GM19328 (cell line): Measurements from ENCODE around the gene SCAANT1.
A peak's percentile ranks its signal among the peaks of the same experiment; 100 is the strongest.

Experiments used
- ATAC-seq: cut with Tn5 transposase; IDR thresholded peaks from one replicate; pipeline ENCODE4 v1.9.1; 2021; ENCODE audit warnings: mild to moderate bottlenecking, moderate library complexity; ENCODE audit not compliant: unreplicated experiment

SCAANT1 gene

DNA sequence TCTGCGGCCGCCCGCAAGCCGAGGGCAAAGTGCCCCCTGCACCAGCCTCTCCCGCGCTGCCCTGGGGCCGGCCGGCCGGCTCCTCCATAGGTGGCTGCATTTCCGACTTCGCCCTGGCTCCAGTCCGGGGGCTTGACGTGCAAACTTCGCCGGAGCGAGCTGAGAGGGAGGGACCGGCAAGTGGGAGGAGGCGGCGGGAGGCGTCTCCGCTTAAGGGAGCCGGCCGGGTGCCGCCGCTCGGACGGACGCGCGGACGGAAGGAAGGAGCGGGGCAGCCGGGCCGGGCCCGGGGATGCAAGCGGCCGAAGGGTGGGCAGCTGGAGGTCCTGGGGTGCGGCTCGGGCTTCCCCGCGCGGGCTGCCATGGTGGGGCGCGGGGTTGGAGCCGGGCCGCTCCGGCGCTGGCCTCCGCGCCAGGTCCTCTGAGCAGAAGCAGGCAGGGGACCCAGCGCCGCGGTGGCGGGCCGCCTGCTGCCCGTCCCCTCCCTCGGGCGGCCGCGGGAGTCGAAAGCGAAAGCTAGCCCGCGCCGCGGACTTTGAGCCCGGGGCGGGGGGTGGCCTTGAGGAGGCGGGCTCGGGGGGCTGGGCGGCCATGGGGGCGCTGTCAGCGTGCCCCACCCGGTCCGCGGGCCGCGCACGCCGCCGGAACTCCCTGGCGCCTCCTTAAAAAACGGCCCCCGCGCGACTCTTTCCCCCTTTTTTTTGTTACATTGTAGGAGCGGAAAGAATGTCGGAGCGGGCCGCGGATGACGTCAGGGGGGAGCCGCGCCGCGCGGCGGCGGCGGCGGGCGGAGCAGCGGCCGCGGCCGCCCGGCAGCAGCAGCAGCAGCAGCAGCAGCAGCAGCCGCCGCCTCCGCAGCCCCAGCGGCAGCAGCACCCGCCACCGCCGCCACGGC is at the start of gene SCAANT1:
Gene SCAANT1 (minus strand): TSS at position 511 of the 895 bp plus-strand sequence.
- peak; percentile 79 for ATAC-seq

DNA sequence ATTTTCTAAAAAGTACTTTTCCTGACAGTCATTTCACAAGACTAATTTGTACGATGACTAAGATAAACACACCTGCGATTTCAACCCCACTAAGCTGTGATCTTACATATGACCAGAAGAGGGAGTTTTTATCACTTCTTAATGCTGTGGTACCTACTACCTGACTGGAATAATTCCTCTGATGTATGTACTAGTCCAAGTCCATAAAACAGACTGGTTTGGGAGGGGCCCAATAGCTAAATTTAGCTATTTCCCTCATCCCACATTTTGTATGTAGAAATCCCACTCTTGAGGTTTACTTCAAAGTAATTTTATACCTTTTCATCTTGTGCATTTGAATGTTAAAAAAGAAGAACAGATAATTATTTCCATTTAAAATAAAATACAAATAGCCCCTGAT is 49.7 kb upstream of the SCAANT1 start:
- ATAC-seq = peak; percentile 78

DNA sequence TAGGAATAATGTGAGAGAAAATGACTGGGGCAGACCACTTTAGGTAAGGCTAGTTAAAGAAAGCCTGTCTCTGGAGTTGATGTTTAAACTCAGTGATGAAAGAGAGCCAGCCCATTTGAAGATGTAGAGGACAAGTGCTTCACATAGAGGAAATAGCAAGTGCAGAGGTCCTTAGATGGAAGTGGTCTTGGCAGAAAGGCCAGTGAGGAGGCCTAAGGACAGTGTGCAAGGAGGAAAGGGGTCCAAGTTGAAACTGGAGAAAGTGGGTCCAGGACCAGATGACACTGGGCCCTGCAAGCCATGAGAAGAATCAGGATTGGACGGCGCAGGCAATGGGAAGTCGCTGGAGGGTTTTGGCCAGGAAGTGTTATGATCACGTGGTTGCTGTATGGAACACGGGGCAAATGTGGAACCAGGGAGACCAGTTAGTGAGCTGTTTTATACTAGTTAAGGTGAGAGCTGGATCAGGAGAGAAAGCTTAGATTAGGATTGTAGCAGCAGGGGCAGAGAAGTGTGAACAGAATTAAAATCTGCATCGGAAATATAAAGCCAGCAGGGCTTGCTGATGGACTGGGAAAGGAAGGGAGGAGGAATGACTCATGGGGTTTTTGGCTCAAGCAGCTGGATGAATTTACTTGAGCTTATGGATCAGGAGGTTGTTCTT is 48.0 kb upstream of the SCAANT1 start:
- no peak for ATAC-seq

DNA sequence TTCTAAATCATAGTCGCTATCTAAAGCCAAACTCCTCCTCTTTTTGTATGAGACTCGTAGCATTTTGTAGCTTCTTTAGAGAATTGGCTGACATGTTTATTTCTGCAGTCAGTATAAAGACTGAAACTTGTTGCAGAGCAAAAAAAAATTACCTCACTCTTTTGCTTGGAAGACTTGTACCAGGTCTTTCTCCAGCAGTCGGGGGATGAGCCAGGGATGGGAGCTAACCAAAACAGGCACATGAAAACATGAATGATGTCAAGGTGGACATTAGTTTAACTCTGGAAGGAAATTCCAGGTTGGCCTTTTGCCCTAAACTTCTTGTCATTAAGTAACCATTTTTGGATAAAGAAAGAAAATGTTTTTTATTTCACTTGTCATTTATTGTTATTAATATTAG is 47.0 kb upstream of the SCAANT1 start:
- no peak for ATAC-seq

DNA sequence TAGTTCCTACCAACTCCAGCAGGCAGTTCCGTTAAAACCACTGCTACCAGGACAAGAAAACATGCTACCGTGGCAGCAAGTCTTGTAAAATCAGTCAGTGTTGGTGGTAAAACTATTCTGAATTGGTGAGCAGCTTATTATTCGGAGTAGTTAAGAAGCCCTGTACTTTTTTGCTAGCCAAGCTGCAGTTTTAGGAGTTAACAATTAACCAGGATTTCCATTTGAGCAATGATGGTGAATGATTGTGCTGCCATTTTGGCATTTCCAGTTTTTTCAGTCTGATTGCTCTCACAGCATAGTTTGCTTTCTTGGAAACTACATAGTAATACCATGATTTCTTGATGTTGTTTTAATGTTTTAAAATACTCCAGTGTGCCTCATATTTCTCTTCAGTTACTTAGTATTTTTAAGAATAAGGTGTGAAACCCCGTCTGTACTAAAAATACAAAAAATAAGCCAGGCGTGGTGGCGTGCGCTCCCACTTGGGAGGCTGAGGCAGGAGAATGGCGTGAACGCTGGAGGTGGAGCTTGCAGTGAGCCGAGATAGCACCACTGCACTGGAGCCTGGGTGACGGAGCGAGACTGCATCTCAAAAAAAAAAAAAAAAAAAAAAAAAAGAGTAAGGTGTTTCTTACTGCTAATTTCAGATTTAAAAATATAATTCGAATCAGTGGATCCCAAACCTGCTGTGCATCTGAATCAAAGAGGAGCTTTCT is 43.8 kb upstream of the SCAANT1 start:
- ATAC-seq = no peak

DNA sequence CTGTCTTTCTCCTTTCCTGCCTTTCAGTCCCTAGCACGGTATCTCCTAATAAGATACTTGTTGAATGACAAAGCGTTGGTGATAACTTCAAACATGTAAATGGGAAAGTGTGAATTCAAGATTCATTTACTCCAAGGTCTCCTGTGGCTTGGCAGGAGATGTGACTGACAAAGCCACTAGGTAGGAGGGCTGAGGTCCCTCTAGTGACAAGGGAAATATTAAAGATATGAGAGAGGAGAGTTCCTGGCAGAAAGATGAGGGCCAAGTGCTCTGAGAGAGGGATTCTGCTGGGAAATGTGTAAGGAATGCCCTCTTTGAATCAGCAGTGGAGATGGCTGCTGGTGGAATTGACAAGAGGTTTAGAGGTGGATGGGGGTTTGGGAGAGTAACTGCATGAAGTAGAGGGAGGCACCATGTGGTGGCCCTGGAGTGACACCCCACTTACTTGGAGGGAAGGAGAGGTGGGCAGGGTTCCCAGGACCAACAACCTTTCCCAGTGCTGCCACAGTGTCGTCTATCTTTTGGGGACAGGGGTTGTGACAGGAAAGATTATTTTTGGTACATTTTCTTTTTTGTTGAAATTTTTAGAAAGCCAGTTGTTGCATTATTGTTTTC is 43.0 kb upstream of the SCAANT1 start:
- no peak for ATAC-seq

DNA sequence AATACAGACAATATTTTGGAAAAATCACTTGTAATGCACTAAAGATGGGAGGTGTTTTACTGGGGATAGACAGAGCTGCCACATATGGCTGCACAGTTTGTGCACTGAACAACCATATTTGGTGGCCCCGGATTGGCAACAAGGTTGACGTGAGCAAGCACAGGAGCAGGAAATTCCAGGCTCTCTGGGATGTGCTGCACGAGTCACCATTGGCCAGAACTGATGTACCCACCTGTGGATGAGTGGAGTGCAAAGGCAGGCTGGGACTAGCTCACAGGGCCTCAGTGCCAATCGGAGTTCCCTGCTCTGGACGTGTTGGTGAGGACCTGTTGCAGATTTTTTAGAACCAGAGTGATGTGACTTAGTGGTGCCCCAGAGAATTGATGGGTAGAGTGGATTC is 42.0 kb upstream of the SCAANT1 start:
- ATAC-seq = no peak

DNA sequence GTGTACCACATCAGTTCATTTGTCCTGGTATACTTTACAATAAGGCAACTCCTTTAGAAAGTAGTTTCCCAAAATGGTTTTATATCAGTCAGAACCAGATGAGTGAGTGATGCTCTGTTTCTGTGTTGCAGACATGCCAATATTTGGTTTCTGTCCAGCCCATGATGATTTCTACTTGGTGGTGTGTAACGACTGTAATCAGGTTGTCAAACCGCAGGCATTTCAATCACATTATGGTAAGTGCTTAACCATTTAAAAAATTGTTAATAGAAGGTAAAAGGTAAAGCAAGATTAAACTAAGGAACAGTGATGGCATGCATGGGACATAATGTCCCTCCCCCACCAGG is 40.0 kb upstream of the SCAANT1 start:
- ATAC-seq = no peak

DNA sequence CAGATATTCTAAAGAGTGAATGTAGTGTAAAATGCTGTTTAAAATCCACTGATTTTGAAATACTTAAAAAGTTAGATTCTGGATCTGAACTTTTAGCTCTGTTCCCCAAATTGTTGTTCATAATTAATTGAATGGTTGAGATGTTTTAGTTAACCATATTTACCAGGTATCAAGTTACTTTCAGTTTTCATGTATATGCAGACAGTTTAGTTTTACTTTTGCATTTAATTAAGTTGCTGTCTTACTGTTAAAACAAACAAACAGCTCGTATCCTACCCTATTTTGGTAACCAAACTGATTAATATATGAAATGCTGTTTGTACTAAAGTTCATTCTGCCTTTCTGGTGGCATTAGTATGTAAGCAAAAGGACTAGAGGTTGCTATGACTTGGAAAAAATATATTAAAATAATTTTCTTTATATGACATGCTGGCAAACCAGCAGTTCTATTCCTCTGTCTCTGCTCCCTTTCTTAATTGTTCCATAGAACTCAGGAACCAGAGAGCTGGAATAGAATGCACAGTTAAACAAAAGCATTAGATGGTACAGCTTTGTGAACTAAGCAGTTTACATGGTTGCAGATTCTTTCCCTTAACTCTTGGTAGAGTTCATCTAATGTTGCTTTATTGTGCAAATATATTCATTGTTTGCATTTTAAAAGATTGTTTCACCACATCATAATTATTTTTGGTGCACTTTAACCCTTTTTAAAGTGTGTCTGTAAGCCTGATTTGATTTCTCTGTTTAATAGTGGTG is 39.5 kb upstream of the SCAANT1 start:
- no peak for ATAC-seq

DNA sequence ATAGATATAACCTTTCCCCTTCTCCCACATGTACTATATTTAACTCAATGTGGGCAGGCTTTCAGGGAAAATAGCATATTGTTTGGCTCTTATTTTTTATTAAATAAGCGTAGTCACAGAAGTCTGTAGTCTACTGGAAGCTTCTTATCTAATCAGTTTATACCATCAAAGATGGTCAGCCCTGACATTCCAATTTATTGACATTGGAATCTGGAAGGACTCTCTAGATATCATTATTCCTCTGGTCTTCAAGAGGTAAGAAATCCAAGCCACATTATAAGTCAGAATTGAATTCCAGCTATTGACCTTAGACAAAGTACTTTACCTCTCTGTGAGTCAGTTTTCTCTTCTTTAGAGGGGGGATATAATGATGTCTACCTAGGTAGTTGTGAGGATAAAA is 38.5 kb upstream of the SCAANT1 start:
- no peak for ATAC-seq

DNA sequence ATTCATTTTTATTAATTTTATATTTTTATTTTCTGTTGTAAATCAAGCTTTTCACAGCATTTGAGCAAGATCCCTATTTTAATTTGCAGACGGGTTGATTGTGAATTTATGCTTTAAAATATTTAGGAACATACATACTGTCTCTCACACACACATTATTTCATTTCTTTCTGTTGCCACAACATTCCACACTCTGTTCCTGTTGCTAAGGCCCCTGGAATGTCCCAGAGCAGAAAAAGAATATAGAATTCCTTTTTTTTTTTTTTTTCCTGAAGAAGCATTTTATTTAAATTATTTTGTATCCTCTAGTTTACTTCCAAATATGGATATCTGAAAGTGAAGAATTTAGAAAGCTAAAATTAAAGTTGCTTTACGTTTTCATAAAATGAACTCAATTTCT is 36.8 kb upstream of the SCAANT1 start:
- ATAC-seq = no peak

DNA sequence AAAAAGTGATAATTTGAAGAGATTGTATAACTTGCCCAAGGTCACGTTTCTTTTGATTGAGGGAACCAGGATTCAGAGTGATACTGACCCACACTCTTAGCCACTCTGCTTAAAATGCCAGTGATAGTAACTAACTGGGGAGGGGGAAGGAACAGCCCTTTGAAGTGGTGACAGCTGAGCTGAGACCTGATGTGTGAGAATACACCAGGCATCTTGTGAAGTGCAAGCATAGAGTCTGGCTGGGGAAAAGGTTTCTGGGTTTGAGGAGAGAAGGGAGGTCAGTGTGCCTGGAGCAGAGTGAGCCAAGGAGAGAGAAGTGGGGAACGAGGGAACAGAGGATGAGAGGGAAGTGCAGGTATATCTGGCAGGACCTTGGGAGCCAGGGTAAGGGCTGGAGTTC is 35.4 kb upstream of the SCAANT1 start:
- no peak for ATAC-seq

DNA sequence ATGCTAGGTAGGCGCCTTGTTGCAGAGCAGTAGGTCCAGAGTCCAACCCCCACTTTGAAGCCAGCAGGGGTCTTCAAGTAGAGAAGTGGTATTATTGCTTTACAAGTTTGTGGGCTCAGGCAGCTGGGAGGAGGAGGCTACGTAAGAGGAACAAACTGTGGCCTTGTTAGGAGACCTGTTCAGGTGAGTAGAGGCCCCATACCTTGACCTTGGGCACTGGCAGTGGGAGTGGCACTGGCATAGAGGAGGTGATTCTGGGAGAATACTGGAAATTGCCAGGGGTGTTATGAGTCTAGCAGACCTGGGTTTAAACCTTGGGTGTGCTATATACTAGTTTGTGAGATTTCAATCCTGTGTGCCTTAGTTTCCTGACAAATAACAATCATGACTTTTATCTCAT is 34.6 kb upstream of the SCAANT1 start:
- ATAC-seq = no peak

DNA sequence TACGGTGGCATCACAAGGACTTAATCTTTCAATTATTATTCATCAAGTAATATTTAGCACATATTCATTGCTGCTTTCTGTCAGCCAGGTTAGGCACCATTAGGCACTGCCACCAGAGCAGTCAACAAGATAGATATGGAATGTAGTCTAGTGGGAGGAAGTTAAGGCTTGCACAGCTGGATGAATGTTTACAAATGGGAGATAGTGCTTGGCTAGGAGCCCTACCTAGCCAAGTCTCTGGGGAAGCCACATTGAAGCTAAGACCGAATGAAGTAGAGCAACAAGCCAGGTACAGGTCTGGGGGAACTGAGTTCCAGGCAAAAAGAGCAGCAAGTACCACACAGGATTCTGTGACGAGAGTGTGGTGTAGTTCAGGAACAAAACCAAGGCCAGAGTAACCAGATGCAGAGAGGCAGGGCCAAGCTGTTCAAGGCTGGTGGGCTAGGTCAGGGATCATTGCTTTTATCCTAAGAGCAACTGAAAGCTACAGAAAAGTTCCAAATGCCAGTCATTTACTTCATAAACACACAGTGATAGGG is 33.4 kb upstream of the SCAANT1 start:
- no peak for ATAC-seq

DNA sequence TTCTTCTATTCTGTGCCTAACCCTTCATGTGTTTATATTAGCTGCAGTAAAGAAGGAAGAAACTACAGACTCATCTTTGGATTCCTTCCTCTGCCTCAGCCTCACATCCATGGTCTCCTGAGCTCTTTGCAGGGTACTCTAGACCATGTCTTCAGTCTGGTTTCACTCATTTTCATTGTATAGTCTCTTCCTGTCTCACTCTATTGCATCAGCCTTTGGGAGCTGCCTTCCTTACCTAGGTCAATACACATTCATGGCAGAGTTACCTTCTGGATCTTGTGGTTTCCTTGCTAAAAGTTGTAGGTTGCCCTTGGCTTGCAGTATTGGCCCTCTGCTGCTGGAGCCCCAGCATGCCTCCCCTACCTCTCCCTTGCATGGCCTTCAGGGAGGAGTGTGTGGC is 31.5 kb upstream of the SCAANT1 start:
- no peak for ATAC-seq

DNA sequence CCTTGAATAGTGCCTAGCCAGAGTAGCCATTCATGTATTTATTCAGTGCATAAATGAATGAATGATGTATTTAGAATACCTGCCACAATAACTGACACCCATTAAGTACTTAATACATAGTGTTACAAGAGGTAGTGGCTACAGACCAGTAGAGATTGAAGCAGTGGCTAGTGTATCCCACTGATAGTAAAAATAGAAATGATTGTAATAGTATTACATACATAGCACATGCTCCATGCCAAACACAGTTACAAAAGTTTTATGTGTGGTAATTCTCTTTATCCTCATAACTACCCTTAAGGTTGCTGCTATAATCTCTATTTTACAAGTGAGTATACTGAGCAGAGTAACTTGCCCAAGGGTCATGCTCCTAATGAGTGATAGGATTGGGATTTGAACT is 30.3 kb upstream of the SCAANT1 start:
- ATAC-seq = no peak

DNA sequence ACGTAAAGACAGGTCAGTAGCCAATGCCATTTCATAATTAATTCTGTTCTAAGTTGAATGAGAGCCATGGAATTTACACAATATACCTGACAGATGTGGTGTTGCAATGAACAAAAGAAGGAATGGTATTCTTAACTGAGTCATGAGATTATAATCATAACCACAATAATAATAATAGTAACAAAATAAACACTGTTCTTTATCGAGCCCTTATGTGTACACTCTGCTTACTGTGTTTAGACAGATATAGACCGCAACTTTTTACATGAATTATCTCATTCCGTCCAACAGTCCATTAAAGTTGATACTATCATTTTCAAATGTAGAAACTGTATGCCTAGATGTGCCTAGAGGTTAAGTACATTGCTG is 28.2 kb upstream of the SCAANT1 start:
- no peak for ATAC-seq

DNA sequence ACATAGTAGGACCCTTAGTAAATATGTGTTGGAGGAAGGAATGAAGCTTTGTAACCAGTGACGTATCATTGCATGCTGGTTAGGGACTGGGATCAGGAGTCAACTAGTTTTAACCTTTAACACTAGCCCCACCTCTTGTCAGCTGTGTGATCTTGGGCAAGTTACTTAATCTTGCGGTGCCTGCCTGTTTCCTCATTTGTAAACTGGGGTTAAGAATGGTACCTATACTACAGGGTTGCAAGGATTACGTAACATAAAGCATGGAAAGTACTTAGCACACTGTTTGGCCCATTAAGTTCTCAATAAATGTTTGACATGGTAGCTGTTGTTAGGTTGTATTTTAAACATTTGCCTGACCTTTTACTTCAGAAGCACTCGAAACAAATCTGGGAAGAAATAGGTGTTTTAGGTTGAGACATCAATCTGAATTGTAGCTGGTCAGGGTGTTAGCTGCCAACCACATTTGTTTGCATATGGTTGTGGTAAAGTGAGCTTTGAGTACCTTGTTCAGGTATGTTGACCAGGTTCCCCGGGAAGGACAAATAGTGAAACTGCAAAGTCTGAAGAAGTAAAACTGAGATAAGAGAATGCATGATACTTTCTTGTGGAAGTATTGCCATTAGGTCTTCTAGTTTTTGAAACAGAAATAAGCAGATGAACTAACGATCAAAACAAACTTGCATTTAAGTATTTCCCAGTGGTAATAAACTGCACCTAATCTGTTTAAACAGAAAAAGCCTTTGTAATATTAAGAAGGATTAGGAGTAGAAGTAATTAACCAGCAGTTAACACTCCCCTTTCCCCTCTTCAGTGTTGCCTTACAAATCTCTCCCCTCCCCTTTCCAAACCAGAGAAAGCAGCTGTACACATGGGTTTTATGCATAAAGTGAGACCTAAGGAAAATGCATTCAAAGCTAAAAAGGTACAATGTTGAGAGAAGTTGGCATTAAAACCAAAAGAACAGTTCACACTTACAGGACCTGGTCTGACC is 25.8 kb upstream of the SCAANT1 start:
- peak; percentile 57 for ATAC-seq

DNA sequence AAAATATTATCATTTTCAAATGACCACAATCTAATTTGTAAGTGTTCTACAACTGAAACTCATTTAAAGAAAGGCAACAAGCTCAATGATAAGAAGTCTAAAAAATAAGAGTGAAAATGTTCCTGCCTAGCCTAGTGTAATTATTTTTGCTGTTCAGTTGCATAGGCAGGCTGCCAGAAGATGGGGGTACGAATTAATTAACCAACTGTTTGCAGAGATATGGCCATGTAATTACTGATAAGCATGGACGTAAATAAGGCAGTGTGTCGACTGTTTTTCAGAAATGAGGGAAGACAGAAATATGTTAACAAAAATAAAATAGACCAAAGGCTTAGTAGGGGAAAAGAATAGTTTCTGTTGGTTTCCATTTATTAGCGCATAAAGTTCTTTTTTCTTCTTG is 24.7 kb upstream of the SCAANT1 start:
- ATAC-seq = no peak
